Uterus (tissue), 2 donors: ENCODE data around the gene HTR2A.

Experiments used
- POLR2A ChIP-seq, 2 donors: fragments of 450-650 bp; IDR thresholded peaks; one replicate each; pipeline ENCODE4 v1.6.1; 2016; ENCODE audit warnings: antibody characterized with exemption in 2 of 2, mild to moderate bottlenecking in 1 of 2, moderate library complexity in 1 of 2
- TF ChIP-seq, protein P1 (sequence below), 4 experiments: fragments of 200-600 bp in 2 of 4; fragments of 450-650 bp in 2 of 4; sonication (generic) in 2 of 4; IDR thresholded peaks; one replicate each; pipeline ENCODE4 v1.5.1; 2016 to 2019; ENCODE audit warnings: antibody characterized with exemption in 4 of 4, mild to moderate bottlenecking in 2 of 4, moderate library complexity in 1 of 4

DNA sequence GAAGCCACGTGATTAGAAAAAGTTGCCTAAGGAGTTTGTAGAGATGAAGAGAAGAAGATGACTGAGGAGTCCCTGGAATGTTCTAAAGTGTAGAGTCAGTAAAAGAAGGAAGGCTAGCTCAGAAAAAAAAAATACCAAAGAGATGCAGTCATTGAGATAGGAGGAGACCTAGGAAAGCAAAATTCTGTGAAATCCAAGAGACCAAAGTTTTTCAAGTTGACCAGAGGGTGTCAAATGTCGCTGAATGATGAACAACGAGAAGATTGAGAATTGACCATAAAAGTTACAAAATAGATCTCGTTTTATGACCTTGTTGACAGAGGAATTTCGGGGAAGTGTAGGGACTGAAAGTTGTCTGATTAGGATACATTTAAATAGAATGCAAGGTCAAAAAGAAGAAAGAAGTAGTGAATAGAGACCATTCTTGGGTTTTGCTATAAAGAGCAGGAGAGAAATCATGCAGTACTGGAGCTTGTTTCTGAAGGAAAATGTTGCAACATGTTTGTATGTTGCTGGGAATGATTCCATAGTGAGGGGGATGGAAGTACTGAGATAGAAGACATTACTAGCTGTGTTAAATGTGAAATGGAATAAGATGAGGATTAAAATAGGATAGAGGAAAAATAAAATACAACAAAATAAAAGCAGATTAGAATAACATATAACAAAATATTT is 30.2 kb upstream of the HTR2A start:
- TF ChIP-seq, protein P1, sequence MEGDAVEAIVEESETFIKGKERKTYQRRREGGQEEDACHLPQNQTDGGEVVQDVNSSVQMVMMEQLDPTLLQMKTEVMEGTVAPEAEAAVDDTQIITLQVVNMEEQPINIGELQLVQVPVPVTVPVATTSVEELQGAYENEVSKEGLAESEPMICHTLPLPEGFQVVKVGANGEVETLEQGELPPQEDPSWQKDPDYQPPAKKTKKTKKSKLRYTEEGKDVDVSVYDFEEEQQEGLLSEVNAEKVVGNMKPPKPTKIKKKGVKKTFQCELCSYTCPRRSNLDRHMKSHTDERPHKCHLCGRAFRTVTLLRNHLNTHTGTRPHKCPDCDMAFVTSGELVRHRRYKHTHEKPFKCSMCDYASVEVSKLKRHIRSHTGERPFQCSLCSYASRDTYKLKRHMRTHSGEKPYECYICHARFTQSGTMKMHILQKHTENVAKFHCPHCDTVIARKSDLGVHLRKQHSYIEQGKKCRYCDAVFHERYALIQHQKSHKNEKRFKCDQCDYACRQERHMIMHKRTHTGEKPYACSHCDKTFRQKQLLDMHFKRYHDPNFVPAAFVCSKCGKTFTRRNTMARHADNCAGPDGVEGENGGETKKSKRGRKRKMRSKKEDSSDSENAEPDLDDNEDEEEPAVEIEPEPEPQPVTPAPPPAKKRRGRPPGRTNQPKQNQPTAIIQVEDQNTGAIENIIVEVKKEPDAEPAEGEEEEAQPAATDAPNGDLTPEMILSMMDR (IDR thresholded peaks at IDR 0.05), result no peak
- no peak for TF ChIP-seq POLR2A (IDR thresholded peaks at IDR 0.05)
